Measurements from ENCODE around the gene GATAD2A.
A peak's percentile ranks its signal among the peaks of the same experiment; 100 is the strongest.
"Not testable (repeated sequence)": the region's sequence is repeated elsewhere in the genome, so short reads cannot be mapped to it uniquely, and the experiment has no call there.

Gene GATAD2A

DNA sequence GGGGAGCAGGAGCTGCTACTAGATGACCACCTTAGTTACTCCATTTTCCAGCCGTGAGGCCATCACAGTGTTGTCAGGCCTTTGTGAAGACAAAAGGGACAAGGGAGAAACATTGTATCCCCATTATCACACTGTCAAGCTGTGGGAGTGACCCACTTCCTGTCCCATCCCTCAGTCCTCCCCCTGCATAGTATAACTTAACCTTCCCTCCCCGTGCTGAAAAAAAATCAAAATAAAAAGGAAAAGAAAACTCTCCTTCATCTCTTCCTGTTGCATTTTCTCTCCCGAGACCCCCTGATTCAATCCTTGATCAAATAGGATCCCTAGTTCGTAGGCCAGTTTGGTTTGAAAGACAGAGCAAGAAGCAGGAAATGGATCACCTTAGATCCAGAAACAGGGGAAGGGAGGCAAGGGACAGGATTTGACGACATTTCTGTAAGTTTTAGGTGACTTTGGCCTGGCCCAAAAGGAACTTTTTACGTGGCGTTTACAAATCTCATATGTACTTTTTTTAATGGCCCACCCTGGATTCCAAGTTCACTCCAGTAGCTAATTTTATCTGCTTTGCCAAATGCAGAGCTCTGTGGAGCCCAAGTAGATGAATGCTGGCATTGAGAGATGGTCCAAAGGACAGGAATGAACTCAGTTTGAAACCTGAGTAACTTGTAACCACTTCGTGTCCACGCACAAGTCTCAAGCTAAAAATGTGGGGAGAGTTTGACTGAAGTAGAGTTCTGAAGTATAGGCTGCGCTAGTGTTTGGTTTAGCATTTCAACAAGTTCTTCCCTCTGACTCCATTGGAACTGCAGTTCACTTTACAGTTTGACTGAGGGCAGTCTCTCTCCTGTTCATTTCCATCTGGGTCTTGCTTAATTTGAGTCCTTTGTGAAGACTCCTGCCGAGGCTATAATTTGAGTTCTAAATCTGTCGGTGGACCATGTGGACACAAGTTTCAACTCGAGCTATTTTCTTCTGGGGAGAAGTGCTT lies 16.6 kb upstream of the GATAD2A start:
- no peak for DNase-seq

DNA sequence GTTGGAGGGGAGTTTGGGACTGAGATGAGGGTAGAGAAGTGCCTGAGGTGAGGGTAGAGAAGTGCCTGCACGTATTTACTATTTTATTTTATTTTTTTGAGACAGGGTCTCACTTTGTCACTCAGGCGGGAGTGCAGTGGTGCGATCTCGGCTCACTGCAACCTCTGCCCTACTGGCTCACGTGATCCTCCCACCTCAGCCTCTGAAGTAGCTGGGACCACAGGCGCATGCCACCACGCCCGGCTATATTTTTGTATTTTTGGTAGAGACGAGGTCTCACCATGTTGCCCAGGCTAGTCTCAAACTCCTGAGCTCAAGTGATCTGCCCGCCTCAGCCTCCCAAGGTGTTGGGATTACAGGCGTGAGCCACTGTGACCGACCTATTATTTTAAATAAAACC lies 15.8 kb upstream of the GATAD2A start:
- not testable (repeated sequence) for DNase-seq

DNA sequence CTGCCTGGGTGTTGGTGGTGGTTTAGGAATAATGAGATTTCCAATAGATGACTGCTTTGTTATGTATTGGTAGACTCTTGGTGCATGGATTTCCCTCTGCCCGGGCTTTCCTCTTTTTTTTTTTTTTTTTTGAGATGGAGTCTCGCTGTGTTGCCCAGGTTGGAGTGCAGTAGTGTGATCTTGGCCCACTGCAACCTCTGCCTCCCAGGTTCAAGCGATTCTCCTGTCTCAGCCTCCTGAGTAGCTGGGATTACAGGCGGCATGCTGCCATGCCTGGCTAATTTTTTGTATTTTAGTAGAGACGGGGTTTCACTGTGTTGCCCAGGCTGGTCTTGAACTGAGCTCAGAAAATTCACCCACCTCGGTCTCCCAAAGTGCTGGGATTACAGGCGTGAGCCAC lies 11.1 kb upstream of the GATAD2A start:
- not testable (repeated sequence) for DNase-seq

DNA sequence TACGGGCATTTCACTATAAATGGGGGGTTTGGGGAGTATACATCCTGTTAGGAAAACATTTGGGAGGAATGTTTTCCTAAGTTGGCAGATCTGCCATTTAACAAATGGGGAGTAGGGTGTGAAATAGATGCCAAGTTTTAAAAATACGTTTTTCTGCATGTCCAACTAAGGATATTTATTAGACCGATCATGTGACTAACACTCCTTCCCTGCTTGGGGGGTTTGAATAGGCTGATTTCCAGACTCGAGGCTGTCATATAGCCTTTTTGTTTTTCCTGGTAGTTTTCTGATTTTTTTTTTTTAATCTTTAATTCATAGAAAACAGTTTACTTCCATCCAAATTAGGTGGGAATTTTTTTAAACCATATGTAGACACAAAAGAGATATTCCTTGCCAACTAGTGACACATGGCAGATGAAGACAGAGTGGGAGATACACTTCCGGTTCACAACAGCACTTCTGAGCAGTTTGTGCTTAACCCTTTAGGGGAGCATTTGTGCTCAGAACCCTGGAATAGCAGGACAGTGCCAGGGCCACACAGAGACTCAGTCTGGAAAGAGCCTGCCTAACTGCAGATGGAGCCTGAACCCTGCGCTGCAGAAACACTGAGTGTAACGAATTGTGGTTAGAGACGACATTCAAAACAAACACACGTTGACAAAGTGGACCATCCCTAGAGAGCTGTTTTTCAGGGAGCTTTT lies 5.6 kb upstream of the GATAD2A start:
- DNase-seq: no peak

DNA sequence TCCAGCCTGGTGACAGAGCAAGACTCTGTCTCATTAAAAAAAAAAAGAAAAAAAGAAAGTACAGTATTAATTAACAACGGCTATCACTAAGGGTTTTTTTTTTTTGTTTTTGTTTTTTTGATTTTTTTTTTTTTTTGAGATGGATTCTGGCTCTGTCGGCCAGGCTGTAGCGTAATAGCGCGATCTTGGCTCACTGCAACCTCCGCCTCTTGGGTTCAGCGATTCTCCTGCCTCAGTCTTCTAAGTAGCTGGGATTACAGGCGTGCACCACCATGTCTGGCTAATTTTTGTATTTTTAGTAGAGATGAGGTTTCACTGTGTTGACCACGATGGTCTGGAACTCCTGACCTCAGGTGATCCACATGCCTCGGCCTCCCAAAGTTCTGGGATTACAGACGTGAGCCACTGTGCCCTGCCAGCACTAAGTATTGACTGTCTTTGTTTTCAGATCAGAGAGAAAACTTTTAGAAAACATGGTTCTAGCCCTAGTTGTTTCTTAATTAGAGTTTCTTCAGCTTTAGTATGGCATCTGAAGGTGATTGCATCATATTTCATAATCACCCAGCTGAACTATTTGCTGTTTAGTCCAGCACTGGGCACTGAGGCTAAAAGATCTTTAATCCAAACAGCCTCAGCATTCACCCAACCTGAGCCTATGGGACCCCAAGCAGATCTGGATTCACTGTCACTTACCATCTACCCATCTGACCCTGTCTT lies 2.7 kb upstream of the GATAD2A start:
- no peak for DNase-seq

DNA sequence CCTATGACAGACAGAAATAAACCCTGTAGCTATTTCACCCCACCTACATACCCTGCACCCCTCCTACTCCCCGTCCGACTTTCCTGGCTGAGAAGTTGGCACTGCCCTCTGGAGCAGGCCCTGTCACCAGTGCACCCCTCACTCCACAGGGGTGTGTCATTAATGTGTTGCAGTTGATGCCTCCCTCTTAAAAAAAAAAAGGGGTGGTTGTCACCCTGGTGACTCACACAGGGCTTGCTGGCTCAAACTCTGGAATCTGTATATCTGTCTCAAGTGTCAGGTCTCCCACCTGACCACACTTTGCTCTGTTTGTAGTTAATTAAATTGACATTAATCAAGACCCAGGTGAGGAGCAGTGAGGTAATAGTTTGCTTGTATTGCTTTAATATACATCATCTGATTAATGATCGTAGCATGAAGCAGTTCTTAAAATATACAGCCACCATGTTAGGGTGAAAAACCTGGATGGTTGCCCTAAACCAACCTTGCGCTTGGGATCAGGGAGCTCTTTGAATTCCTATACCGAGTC lies 2.0 kb upstream of the GATAD2A start:
- no peak for DNase-seq

DNA sequence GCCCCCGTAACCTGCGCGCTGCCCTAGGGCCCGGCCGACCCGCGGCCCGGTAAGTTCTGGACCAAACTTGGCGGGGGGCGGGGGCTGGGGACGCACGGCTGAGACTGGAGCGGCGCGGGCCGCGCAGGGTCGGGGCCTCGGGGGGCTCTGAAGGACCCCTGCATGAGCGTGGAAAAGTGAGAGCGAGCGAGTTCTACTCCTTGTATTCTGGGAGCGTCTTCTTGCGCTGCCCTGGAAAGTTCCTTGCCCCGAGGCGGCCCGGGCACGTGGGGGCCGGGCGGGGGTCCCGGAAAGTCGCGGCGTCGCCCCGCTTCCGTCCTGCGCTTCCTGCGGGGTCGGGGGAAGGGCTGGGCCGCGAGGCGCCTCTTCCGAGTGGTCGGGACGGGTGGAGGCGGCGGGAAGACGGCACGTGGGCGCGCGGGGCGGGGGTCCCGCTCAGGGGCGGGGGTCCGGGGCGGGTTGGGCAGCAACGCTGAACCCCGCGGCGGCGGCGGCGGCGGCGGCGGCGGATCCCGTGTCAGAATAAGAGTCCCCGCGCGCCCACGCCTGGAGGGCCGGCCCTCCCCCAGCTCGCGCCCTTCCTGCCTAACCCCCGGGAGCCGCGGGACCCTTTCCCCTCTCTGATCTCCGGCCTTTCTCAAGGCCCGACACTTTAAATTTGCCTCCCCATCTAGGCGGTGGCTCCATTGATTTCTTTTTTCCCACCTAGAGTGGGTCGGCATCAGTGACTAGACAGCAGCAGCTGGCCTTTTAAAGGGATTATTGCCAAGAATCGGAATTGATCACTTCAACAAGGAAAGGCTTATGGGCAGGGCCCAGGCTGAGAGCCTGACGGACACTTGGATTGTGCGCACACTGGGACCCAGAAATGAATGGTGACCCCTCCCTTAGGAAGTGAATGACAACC lies 749 bp downstream of the GATAD2A start:
- peak; percentile 36 for DNase-seq

DNA sequence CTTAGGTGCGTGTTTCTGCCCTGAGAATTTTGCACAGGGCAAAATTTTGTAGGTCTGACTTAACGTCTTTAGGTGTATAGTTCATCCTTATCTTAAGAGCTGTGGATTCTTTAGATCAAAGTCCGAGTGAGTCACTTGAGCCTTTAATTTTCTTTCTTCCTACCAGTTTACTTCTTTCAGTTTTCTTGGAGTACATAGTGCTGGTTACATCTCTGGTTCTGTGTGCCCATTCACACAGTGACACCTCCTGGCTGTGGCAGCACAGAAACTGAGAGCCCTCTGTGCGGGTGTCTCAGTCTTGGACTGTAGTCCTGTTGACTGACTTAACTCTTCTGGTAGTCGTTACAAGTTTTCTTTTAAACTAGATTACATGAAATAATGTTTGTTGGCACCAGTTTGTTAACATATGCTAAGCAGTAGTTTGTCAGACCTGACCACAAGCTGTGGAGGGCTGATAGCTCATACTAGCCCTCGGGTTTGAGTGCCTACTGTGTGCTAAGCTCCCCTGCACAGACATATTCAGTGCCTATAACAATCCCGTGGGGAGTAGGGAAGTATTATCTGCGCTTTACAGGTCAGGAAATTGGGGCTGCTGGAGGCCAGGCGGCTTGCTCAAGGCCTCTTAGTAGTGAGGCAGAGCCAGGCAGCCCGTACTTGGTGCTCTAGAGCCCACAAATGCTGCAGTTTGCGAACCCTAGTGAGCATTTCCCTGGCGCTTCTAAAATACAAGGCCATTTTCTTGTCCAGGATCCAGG lies 1.6 kb downstream of the GATAD2A start:
- DNase-seq: peak; percentile 36

DNA sequence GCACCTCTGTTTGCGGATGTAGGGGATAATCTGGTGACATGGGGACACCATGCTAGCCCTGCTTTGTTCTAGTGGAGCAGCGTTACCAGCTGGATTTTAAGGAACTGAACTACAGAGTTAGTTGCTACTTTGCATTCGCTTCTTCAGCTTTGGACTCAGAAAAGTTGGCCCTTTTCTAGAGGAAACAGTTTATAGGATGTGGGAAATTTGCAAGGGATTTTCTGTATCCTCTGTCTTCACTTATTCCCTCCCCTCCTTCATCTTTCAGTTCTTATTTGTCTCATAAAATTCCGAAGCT lies 2.1 kb downstream of the GATAD2A start:
- no peak for DNase-seq

DNA sequence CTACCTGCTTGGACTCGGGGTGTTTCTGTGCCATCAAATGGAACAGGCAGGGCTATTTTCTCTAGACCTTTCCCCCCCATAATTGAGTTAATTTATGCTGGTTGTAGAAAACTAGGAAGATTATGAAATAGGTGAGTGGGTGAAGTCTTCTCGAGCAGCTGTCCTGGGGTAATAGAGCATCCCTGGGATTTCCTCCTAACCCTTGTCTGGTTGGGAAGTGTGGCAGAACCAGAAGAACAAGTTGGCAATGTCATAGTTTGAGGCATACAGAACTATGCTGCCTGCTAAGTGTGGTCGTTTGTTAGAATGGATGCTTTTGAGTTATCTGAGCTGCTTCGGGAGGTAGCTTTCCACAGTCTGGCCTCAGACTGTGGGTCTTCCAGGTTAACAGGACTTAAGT lies 3.7 kb downstream of the GATAD2A start:
- DNase-seq: no peak

DNA sequence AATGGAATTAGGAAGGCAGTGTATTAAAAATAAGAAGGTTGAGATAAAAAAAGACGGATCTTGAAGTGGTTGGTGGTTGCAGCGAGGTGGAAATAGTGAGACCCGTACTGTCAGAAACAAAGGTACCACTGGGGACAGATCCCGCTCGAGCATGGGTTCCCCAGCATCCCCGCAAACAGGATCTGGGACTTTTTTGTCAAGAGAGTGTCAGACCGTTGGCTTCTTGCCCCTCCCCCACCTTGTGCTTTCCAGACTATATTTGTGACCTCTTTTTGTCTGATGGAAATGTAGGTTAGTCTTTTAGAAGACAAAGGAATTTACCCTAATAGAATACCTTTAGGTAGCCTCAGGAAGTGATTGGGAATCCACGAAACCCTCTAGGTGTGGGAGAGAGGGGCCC lies 4.2 kb downstream of the GATAD2A start:
- no peak for DNase-seq

DNA sequence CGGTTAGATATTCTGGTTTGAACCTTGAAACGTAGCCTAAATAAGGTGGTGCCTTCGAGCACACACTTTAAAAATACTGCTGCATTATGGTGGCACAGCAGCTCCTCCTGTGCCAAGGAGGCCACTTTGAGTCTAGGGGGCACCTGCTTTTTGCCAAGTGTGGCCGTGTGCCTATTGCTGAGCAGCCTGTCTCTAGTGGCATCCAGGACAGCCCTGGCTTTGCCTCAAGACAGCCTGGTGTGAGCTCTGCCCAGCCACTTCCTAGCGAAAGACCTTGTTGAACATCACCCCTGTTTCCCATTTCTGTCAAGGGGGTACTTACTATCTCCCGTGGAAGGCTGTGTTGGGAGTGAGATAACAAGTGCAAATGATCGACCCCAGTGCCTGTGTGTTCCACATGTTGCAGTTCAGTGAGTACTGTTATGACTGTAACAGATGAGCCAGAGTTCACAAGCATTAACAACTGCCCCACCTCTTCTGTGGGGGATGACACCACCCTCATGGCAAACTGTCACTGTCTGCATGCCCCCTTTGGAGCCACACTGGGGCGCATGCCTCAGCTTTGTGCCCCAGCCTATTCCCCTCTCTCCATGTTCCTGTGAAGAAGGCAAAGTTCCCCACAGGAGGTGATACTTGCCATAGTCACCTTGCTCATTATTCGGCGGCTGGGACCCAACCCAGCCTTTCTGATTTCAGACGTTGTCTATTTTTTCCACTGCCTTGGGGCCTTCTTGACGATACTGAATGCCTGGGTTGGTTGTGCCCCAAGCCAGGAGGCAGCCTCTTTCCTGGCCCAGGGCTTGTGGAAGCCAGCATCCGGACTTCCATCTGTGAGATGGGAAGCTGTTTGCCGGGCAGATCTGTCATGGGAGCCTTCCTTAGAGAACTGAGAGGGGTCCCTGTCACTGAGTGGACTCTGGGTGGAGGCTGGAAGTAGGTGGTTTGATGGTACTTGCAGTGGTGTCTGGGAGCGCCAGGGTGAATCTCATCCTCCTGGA lies 5.4 kb downstream of the GATAD2A start:
- no peak for DNase-seq

DNA sequence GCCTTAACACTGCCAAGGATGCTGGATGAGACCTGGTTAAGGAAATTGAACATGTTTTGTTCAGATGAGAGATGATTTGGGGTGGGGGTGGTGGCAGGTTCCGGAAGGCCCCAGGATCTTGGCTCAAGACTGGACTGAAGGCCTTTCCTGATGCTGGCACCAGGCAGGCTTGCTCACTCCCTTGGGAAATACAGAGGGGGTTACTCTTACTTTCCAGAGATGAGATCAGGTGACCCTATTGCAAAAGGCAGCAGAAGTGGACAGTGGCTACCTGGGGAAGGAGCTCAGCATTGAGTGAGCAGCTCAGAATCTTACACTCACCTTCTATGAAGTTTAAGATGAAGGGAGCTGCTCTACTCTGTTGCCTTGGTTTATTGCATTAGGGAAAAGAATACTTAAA lies 10.8 kb downstream of the GATAD2A start:
- DNase-seq: no peak

DNA sequence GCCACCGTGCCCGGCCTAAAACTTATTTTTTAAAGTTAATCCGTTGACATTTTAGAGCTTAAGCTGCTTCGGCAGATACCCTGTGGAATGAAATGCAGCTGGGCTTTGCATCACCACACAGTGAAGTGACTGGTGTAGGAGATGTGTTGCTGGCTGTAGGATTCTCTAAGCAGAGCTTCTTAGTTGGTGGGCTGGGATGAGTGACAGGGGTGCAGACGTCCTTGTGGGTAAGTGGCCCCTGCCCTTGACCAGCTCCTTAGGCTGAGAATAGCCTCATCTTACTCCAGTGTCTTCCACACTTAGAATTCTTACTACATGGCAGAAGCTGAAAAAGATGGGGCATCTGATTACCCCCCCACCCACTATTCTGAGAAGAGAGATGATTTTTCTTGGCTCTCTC lies 11.6 kb downstream of the GATAD2A start:
- no peak for DNase-seq

DNA sequence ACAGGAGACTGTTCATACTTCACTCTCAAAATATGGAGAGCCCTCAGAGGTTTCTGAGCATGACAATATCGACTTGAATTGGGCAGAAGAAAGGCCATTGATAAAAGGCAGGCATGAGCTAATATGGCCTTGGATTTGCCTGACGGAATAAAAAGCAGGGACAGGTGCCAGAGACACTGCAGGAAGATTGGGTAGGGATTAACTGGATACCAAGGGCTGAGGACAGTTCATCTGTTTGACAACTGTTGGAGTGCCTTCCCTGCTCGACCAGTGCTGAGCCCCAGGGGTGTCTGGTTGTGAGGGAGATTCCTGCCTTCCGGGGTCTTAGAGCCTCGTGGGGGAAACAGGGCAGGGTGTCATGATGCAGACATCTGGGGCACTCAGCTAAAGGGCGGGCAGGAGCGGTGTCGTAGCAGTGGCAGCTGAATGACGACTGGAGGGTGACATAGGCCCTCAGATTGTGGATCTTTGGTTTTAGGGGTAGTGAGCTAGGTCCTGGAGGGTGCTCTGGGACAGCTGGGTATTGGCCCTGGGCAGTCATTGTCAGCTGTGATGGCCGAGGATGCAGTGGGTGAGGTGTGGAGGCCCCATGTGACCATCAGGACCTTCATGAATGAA lies 12.3 kb downstream of the GATAD2A start:
- no peak for DNase-seq

DNA sequence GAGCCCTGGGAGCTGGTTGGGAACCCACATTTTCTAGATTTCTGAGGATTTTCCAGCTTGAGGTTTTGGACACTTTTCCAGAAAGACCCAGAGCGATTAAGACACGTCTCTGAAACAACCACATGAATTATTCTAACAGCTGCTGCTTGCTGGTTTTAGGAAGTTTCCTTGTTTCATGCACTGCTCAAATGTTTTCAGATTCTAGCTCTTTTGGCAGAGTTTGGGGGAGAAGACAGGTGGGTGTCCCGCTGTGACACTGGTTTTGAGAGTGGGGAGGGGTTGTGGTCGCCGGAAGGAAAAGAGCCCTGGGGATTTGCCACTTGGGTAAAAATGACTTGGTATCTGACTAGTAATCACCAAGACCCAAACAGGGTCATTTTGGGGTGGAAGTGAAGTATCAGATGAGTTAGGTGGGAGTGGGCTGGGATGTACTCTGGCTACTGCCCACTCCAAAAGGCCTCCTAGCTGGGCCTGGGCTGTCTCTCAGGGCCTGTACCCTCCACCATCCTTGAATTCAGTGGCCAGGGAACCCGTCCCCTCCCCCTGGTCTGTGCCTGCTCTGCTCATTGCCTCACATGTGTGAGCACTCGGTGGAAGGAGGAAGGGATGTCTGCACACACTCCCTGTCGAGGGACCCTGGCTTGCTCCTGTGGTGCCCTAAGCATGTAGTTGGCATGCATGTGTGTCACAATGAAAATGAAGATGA lies 13.2 kb downstream of the GATAD2A start:
- DNase-seq: no peak

DNA sequence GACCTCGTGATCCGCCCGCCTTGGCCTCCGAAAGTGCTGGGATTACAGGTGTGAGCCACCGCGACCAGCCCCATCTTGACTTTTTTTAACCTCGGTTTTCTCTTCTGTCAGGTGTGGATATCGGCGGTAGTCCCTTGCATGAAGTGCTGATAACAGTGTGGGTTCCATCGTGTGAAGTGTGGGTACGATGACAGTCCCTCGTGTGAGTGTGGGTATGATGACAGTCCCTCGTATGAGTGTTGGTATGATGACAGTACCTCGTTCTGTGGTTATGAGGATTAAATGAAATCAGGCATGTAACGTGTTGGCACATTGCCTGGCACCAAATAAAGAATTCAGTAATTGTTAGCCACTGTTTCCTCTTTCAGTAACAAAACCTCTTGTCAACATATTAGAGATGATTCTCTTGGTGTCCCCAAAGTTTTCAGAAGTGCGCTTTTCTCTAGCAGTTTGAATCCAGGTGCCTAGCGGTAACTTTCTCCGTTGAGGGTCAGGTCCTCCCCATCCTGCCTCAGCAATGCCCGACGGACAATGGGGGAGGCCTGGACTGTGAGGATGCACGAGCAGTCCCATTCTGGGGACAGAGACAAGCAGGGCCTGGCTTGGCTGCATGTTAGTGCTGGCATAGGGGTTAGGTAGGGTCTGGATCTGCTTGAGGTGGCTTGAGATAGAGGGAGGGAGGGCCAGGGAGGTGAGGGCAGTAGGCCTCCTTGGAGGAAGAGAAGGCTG lies 15.3 kb downstream of the GATAD2A start:
- DNase-seq: peak; percentile 57

DNA sequence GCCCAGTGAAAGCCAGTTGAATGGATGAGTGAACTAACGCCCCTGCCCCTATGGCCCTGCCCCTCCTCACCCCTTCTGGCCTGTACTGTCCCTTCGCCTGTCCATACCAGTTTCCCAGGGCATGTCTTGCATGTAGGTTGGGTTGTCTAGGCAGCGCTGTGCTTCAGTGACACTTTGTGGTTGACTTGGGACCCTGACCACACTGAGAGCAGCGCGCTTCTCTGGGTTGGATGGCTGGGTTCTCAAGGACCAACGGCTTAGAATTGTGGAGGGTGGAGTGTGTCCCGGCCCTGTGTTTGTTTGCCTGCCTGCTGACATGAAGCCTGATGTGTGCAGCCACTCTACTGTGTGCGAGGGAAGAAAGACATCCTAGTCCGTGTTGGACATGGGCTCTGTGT lies 15.8 kb downstream of the GATAD2A start:
- no peak for DNase-seq
